Lower lobe of right lung (tissue), 2 donors: ENCODE data around the gene TRIM40. TPM values are rescaled to one million over a fixed set of nuclear protein-coding genes. Genes with fewer than 3 reads are reported as not detected.
A peak's percentile ranks its signal among the peaks of the same experiment; 100 is the strongest.

Experiments used
- ATAC-seq, 2 donors: fragments of 200-7000 bp; cut with Tn5 transposase; one replicate each; pipeline ENCODE4 v1.9.1; 2020 to 2022; ENCODE audit warnings: mild to moderate bottlenecking in 2 of 2, moderate library complexity in 2 of 2
- DNase-seq: peaks from one replicate; pipeline ENCODE4 v3.0.0-alpha.2; 2020
- H3K27ac ChIP-seq: fragments of 200-600 bp; one replicate; pipeline ENCODE4 v1.8.0; 2022
- H3K27me3 ChIP-seq: fragments of 200-600 bp; one replicate; pipeline ENCODE4 v1.8.0; 2022; ENCODE audit warnings: low read depth
- H3K36me3 ChIP-seq: fragments of 200-600 bp; one replicate; pipeline ENCODE4 v1.8.0; 2022; ENCODE audit warnings: mild to moderate bottlenecking
- H3K4me1 ChIP-seq: fragments of 200-600 bp; one replicate; pipeline ENCODE4 v1.8.0; 2022
- H3K4me3 ChIP-seq: fragments of 200-600 bp; one replicate; pipeline ENCODE4 v1.8.0; 2022; ENCODE audit warnings: mild to moderate bottlenecking
- H3K9me3 ChIP-seq: fragments of 200-600 bp; one replicate; pipeline ENCODE4 v1.8.0; 2022
- intact Hi-C: fragments of 100-400 bp; cut with DNase I; formaldehyde crosslinking; loops from one replicate; pipeline ENCODE4 v1.11.0; 2022
- total RNA-seq: library from RNA; stranded (reverse); fragmentation: NEBNext Ultra II Directional; extraction: Animal tissue kit (Norgen Biotek cat#: 25700); gene quantifications from one replicate; pipeline ENCODE4 v1.2.1, GENCODE V29; 2021
- TF ChIP-seq, protein P1 (sequence below): fragments of 200-600 bp; IDR thresholded peaks from one replicate; pipeline ENCODE4 v1.8.0; 2022; ENCODE audit warnings: antibody characterized with exemption, mild to moderate bottlenecking
- donor health status: DM: no; HTN: yes; CAD: no; lungs with severe emphysema.

Gene TRIM40
- total RNA-seq, 1 donor from 2014 or later, result not detected

- DNase-seq (no peak), ATAC-seq (no peak)
- H3K4me3 ChIP-seq, result no peak overlapping the region
- H3K27ac ChIP-seq, result no peak overlapping the region
- H3K27me3 ChIP-seq, result no peaks in the 10 kb centered on the region
- TF ChIP-seq, protein P1, sequence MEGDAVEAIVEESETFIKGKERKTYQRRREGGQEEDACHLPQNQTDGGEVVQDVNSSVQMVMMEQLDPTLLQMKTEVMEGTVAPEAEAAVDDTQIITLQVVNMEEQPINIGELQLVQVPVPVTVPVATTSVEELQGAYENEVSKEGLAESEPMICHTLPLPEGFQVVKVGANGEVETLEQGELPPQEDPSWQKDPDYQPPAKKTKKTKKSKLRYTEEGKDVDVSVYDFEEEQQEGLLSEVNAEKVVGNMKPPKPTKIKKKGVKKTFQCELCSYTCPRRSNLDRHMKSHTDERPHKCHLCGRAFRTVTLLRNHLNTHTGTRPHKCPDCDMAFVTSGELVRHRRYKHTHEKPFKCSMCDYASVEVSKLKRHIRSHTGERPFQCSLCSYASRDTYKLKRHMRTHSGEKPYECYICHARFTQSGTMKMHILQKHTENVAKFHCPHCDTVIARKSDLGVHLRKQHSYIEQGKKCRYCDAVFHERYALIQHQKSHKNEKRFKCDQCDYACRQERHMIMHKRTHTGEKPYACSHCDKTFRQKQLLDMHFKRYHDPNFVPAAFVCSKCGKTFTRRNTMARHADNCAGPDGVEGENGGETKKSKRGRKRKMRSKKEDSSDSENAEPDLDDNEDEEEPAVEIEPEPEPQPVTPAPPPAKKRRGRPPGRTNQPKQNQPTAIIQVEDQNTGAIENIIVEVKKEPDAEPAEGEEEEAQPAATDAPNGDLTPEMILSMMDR, result no peak
- no peaks in the 10 kb centered on the region for H3K4me1 ChIP-seq
- H3K36me3 ChIP-seq, result no peaks in the 10 kb centered on the region
- intact Hi-C loops, result no loop called here
- H3K9me3 ChIP-seq, result no peaks in the 10 kb centered on the region
Observed at GRCh38 chr6:30121446-30122366, 14.2 kb upstream of the TRIM40 start.

DNA sequence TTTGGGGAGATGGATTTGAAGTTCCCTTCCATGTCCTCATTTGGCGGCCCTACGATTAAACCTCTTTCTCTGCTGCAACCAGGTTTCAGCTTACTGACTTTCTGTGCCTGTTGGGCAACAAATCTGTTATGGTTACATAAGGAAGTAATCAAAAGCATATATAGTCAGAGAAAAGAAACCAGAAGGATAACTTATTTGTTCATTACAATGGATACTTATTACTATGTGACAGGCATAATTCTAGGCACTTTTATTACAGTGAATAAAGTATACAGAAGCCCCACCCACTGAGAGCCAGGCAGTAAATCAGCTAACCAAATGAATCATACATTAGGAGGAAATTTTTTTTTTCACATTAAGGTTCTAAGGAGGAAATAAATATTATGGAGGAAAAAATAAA, 13.4 kb upstream of the TRIM40 start:
- Histone ChIP-seq H3K4me3 (no peak overlapping the region), H3K27me3 (no peaks in the 10 kb centered on the region), H3K4me1 (peaks cover under 1% of the 10 kb centered on the region), H3K27ac (no peak overlapping the region), H3K9me3 (no peaks in the 10 kb centered on the region), H3K36me3 (no peaks in the 10 kb centered on the region)
- intact Hi-C loops, result no loop called here
- no peak for ATAC-seq
- no peak for DNase-seq
- TF ChIP-seq, protein P1, result no peak

DNA sequence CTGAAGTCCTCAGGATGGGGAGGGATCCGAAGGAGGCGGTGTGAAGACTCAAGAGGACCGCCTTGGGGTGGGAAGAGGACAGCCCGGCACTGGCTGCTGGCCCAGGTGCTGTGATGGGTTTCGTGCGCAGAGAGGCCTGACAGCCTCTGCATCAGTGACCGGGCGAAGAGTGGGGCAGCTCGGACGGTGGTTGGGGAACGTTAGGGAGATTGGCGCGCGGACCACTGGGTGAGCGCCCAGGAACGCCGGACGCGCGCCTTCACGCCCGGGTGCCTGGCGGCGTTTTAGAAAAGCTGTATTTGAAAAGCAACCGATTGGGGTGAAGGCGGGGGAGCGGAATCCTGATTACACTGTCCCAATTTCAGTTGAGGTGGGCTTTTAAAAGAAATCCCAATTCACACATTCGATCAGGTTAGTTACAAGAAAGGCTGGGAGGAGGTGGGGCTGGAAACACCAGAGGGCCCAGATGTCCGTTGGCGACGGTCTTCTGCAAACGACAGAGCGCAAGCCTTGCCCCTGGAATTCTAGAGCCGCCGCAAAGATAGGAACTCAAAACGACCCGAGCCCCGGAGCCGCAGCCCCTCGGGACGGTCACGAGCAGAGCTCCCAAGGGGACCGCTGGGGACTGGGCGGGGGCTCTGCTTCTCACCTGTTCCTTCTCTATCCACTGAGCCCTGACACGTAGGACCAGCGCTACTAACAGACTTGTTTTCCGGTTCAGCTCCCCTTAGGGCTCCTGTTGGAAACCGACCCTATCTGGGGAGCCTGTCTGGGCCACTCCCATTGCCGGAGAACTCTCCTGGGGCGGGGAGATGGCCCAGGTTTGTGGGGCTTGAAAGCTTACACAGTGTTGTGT, 8.5 kb upstream of the TRIM40 start:
- Histone ChIP-seq H3K27me3 (peaks cover 37% of the 10 kb centered on the region), H3K9me3 (no peaks in the 10 kb centered on the region), H3K4me1 (peaks cover 21% of the 10 kb centered on the region), H3K36me3 (no peaks in the 10 kb centered on the region), H3K27ac (no peak overlapping the region), H3K4me3 (no peak overlapping the region)
- TF ChIP-seq, protein P1, result no peak
- peak; percentile 9 to 17 for ATAC-seq
- DNase-seq, result no peak
- intact Hi-C loops, result no loop called here

- TF ChIP-seq, protein P1, result no peak
- no peaks in the 10 kb centered on the region for H3K9me3 ChIP-seq
- DNase-seq, result no peak
- H3K4me1 ChIP-seq, result peaks cover 21% of the 10 kb centered on the region
- H3K27me3 ChIP-seq, result peaks cover 39% of the 10 kb centered on the region
- H3K4me3 ChIP-seq, result no peak overlapping the region
- intact Hi-C loops, result no loop called here
- H3K36me3 ChIP-seq, result no peaks in the 10 kb centered on the region
- H3K27ac ChIP-seq, result no peak overlapping the region
- ATAC-seq, result peak; percentile 80
Observed at GRCh38 chr6:30129265-30130178, 6.4 kb upstream of the TRIM40 start.

- H3K27ac ChIP-seq, result no peak overlapping the region
- DNase-seq (no peak), ATAC-seq (peak; percentile 55 to 61)
- intact Hi-C loops, result no loop called here
- no peaks in the 10 kb centered on the region for H3K36me3 ChIP-seq
- TF ChIP-seq, protein P1, result no peak
- peaks cover 46% of the 10 kb centered on the region for H3K27me3 ChIP-seq
- H3K4me3 ChIP-seq, result no peak overlapping the region
- peaks cover 21% of the 10 kb centered on the region for H3K4me1 ChIP-seq
- no peaks in the 10 kb centered on the region for H3K9me3 ChIP-seq
Observed at GRCh38 chr6:30130179-30130679, 5.7 kb upstream of the TRIM40 start.
